Measurements from ENCODE around the gene NXT1.

DNA sequence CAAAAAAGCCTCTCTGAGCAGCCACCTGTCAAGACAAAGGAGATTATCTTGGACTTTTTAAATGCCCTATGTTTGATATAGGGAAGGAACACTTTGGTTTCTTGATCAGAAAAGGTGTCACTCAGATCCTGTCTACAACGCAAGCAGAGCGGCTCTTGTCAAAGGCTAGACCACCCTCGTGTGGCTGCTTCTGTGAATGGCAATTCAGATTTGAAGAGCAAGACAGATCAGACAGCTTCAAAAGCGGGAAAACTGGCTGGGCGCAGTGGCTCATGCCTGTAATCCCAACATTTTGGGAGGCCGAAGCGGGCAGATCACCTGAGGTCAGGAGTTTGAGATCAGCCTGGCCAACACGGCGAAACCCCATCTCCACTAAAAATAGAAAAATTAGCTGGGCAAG, 10.1 kb upstream of the NXT1 start:
- TF ChIP-seq CTCF (IDR thresholded peaks at IDR 0.05; ENCODE audit: insufficient read depth, low read depth, low read length): peak; percentile 66
- TF ChIP-seq EZH2 (IDR thresholded peaks at IDR 0.05; ENCODE audit: insufficient read depth, low read length): no peak
